IMR-90 (cell line): ENCODE measurements around the gene ZFR. TPM values are rescaled to one million over a fixed set of nuclear protein-coding genes. Genes with fewer than 3 reads are reported as not detected.

Experiments
- ATAC-seq: fragments of 200-7000 bp; cut with Tn5 transposase; 2 replicates; pipeline ENCODE4 v1.9.1; 2020; ENCODE audit warnings: low read depth, mild to moderate bottlenecking, moderate library complexity
- BruUV-seq: library from RNA; stranded (reverse); fragments of 400-500 nt; replicated peaks from 2 replicates; lab custom pipeline; 2021; lab: Mats Ljungman, UMichigan
- CTCF ChIA-PET: fragments of 300-600 bp; formaldehyde crosslinking; extraction: SDS; loops from one replicate; lab custom pipeline; 2021; ENCODE audit warnings: antibody characterized with exemption; lab: Yijun Ruan, JAX
- POLR2A ChIA-PET: fragments of 300-600 bp; sonication (Branson Sonifier 250); formaldehyde crosslinking; loops from one replicate; lab custom pipeline; 2022; ENCODE audit warnings: antibody characterized with exemption; ENCODE audit not compliant: unreplicated experiment; lab: Charles Lee
- DNase-seq: peaks from one replicate; pipeline ENCODE4 v3.0.0; 2013
- H2AFZ ChIP-seq: replicated peaks from 2 replicates; pipeline ENCODE3; 2013; ENCODE audit warnings: low read length, mild to moderate bottlenecking; ENCODE audit not compliant: poor library complexity
- H2AK5ac ChIP-seq: 2 replicates; pipeline ENCODE4 v1.6.1; 2013; ENCODE audit warnings: low read depth, low read length, inconsistent platforms
- H2AK9ac ChIP-seq: replicated peaks from 2 replicates; pipeline ENCODE3; 2013; ENCODE audit warnings: mild to moderate bottlenecking, low read depth, low read length, moderate library complexity; ENCODE audit not compliant: poor library complexity
- H2BK120ac ChIP-seq: 2 replicates; pipeline ENCODE4 v1.6.1; 2013; ENCODE audit warnings: low read depth, low read length, inconsistent platforms
- H2BK15ac ChIP-seq: 3 replicates; pipeline ENCODE4 v1.6.1; 2013; ENCODE audit warnings: low read depth, low read length, inconsistent platforms
- H2BK20ac ChIP-seq: 2 replicates; pipeline ENCODE4 v1.6.1; 2013; ENCODE audit warnings: low read depth, mild to moderate bottlenecking, inconsistent platforms, low read length, moderate library complexity
- H2BK5ac ChIP-seq: 2 replicates; pipeline ENCODE4 v1.6.1; 2013; ENCODE audit warnings: mild to moderate bottlenecking, low read depth, low read length, inconsistent platforms; ENCODE audit not compliant: poor library complexity, severe bottlenecking
- H3K14ac ChIP-seq: replicated peaks from 2 replicates; pipeline ENCODE4 v1.6.1; 2013; ENCODE audit warnings: low read depth, low read length, inconsistent platforms
- H3K18ac ChIP-seq: 2 replicates; pipeline ENCODE4 v1.6.1; 2013; ENCODE audit warnings: low read depth, low read length, control low read depth
- H3K23ac ChIP-seq: 2 replicates; pipeline ENCODE4 v1.6.1; 2013; ENCODE audit warnings: low read depth, low read length, inconsistent platforms
- H3K27ac ChIP-seq: 2 replicates; pipeline ENCODE4 v1.5.1; 2013; ENCODE audit warnings: mild to moderate bottlenecking, control low read depth, low read length; ENCODE audit not compliant: insufficient read depth
- H3K27me3 ChIP-seq: 2 replicates; pipeline ENCODE4 v1.6.1; 2013; ENCODE audit warnings: low read length; ENCODE audit not compliant: control insufficient read depth, insufficient read depth
- H3K36me3 ChIP-seq: 2 replicates; pipeline ENCODE4 v1.6.1; 2013; ENCODE audit warnings: low read length, mixed read lengths; ENCODE audit not compliant: control insufficient read depth, insufficient read depth
- H3K4ac ChIP-seq: 2 replicates; pipeline ENCODE4 v1.6.1; 2013; ENCODE audit warnings: low read depth, low read length, inconsistent platforms
- H3K4me1 ChIP-seq: 2 replicates; pipeline ENCODE4 v1.6.1; 2013; ENCODE audit warnings: low read length, mixed read lengths; ENCODE audit not compliant: control insufficient read depth, insufficient read depth
- H3K4me2 ChIP-seq: 2 replicates; pipeline ENCODE4 v1.6.1; 2013; ENCODE audit warnings: low read depth, mild to moderate bottlenecking, control low read depth, low read length, moderate library complexity
- H3K4me3 ChIP-seq: 2 replicates; pipeline ENCODE4 v1.5.1; 2013; ENCODE audit warnings: low read depth, mild to moderate bottlenecking, control low read depth, low read length, moderate library complexity; ENCODE audit not compliant: insufficient read depth
- H3K56ac ChIP-seq: 2 replicates; pipeline ENCODE4 v1.6.1; 2013; ENCODE audit warnings: low read length, inconsistent platforms; ENCODE audit not compliant: insufficient read depth; ENCODE audit errors: extremely low read depth
- H3K79me1 ChIP-seq, 2 experiments: 2 replicates each; pipeline ENCODE4 v1.6.1; 2013; ENCODE audit warnings: low read length in 2 of 2, inconsistent platforms in 1 of 2, low read depth in 1 of 2
- H3K9ac ChIP-seq: 2 replicates; pipeline ENCODE4 v1.6.1; 2013; ENCODE audit warnings: low read depth, low read length, control low read depth
- H3K9me1 ChIP-seq: 2 replicates; pipeline ENCODE4 v1.6.1; 2013; ENCODE audit warnings: low read length, inconsistent platforms; ENCODE audit not compliant: insufficient read depth
- H3K9me3 ChIP-seq: 2 replicates; pipeline ENCODE4 v1.6.1; 2013; ENCODE audit warnings: low read length; ENCODE audit not compliant: control insufficient read depth, insufficient read depth
- H4K20me1 ChIP-seq: 2 replicates; pipeline ENCODE4 v1.6.1; 2013; ENCODE audit warnings: low read length, inconsistent platforms; ENCODE audit not compliant: insufficient read depth
- H4K5ac ChIP-seq: 2 replicates; pipeline ENCODE4 v1.6.1; 2013; ENCODE audit warnings: mild to moderate bottlenecking, low read depth, low read length, control low read depth
- H4K8ac ChIP-seq, 2 experiments: 2 replicates each; pipeline ENCODE4 v1.6.1; 2013; ENCODE audit warnings: low read depth in 2 of 2, low read length in 2 of 2, control low read depth in 1 of 2, inconsistent platforms in 1 of 2
- H4K91ac ChIP-seq: 2 replicates; pipeline ENCODE4 v1.6.1; 2013; ENCODE audit warnings: low read depth, low read length, inconsistent platforms; ENCODE audit not compliant: insufficient read depth
- CHD1 ChIP-seq: IDR thresholded peaks from 2 replicates; pipeline ENCODE4 v1.6.1; 2012; ENCODE audit warnings: low read depth, low read length, improper control_type of control experiment
- CTCF ChIP-seq: conservative IDR thresholded peaks from 2 replicates; pipeline ENCODE4 v1.5.1; 2012; ENCODE audit warnings: mild to moderate bottlenecking, low read depth, low read length, improper control_type of control experiment
- MAZ ChIP-seq: IDR thresholded peaks from 2 replicates; pipeline ENCODE4 v1.6.1; 2012; ENCODE audit warnings: low read depth, mild to moderate bottlenecking, low read length, improper control_type of control experiment, moderate library complexity, borderline replicate concordance
- NFE2L2 ChIP-seq: fragments of 150-350 bp; IDR thresholded peaks from 2 replicates; pipeline ENCODE4 v1.6.1; 2016; ENCODE audit warnings: low read depth, mild to moderate bottlenecking, low read length
- POLR2A ChIP-seq: IDR thresholded peaks from 2 replicates; pipeline ENCODE4 v1.6.1; 2012; ENCODE audit warnings: mild to moderate bottlenecking, low read depth, low read length
- RFX5 ChIP-seq: IDR thresholded peaks from 2 replicates; pipeline ENCODE4 v1.8.0; 2012; ENCODE audit warnings: low read depth, mild to moderate bottlenecking, low read length, moderate library complexity
- USF2 ChIP-seq: fragments of 150-350 bp; IDR thresholded peaks from 2 replicates; pipeline ENCODE4 v1.6.1; 2017; ENCODE audit warnings: mild to moderate bottlenecking, antibody characterized with exemption, low read length, low read depth
- WGBS, 2 experiments: methylation state at CpG; one replicate each; pipeline versions ENCODE4 v1.1.5 to v1.1.7; 2013; ENCODE audit warnings: missing lambda C conversion rate in 2 of 2; ENCODE audit not compliant: insufficient read length in 1 of 2; ENCODE audit errors: extremely low coverage in 2 of 2; 5-methylcytosine and 5-hydroxymethylcytosine counted together
- dilution Hi-C: fragments of 300-500 bp; cut with HindIII; formaldehyde crosslinking; loops from one replicate; pipeline ENCODE4 v1.14.3; 2018; ENCODE audit warnings: low sequenced_read_pairs; ENCODE audit not compliant: unreplicated experiment
- in situ Hi-C: fragments of 300-500 bp; cut with MboI; formaldehyde crosslinking; loops from 3 replicates; pipeline ENCODE4 v1.14.3; 2019; ENCODE audit warnings: low sequenced_read_pairs, inconsistent platforms, mixed read lengths
- intact Hi-C: fragments of 100-400 bp; cut with micrococcal nuclease; formaldehyde crosslinking; loops from 2 replicates; pipeline ENCODE4 v1.10.0; 2022
- microRNA-seq, 2 experiments: library from miRNA; stranded (forward) in 1 of 2; unstranded in 1 of 2; fragments of 10-50 nt in 1 of 2; fragments of <30 nt in 1 of 2; gene quantifications in 1 of 2; microRNA quantifications in 1 of 2; one replicate each; pipeline versions ENCODE3 to v1.1.0; 2013 to 2020; ENCODE audit not compliant: insufficient read depth in 1 of 2, insufficient read length in 1 of 2, unreplicated experiment in 1 of 2
- polyA plus RNA-seq, 3 experiments: library from polyadenylated mRNA; depleted of rRNA; stranded (reverse); fragments of >200 nt; gene quantifications; 2 replicates each; pipeline ENCODE4 v1.2.3, GENCODE V29; 2012; ENCODE audit warnings: low replicate concordance in 1 of 3
- small RNA-seq, 5 experiments: library from RNA; depleted of rRNA; stranded (forward); fragments of <200 nt; gene quantifications; one replicate each; pipeline ENCODE3, GENCODE V24; 2012
- total RNA-seq: library from RNA; depleted of rRNA; stranded (reverse); fragments of >200 nt; gene quantifications from 2 replicates; pipeline ENCODE4 v1.2.3, GENCODE V29; 2012; rRNA removed

The ZFR gene
- total and polyA plus RNA-seq, 2 of the 4 experiments (the other 2 are of a cell fraction): 30.4 to 81.4 TPM

- dilution Hi-C loops: no loop called here
Observed at GRCh38 chr5:32304622-32305021, 139.9 kb downstream of the ZFR start.

More at GRCh38 chr5:32304622-32305021, 139.9 kb downstream of the ZFR start:
- Histone ChIP-seq H3K18ac (no peak overlapping the region), H3K4ac (no peak overlapping the region), H2BK20ac (no peak overlapping the region), H3K79me1 (peaks cover 25 to 63% of the 10 kb centered on the region in 2 experiments; a peak in 3 of 4 replicates), H4K20me1 (peaks cover 21% of the 10 kb centered on the region; the same call in 1 of the 2 replicates), H3K23ac (no peak overlapping the region), H3K14ac (no peak overlapping the region), H2BK5ac (no peak overlapping the region), H3K9me3 (no peaks in the 10 kb centered on the region), H2BK120ac (no peak overlapping the region), H4K8ac (no peak overlapping the region), H3K4me3 (no peak overlapping the region), H3K9ac (no peak overlapping the region), H3K27ac (no peak overlapping the region), H2AK5ac (no peak overlapping the region), H3K36me3 (no peaks in the 10 kb centered on the region; the same call in 1 of the 2 replicates), H3K4me1 (no peaks in the 10 kb centered on the region), H2AFZ (no peak overlapping the region), H4K91ac (no peak overlapping the region), H3K4me2 (no peak overlapping the region), H3K9me1 (peaks cover 6% of the 10 kb centered on the region), H3K27me3 (no peaks in the 10 kb centered on the region), H2BK15ac (no peak overlapping the region), H3K56ac (no peak overlapping the region), H2AK9ac (no peak overlapping the region), H4K5ac (no peak overlapping the region)
- intact Hi-C loops (no loop called here), in situ Hi-C loops (no loop called here)
- TF ChIP-seq NFE2L2 (no peak), USF2 (no peak), POLR2A (no peak), RFX5 (no peak), MAZ (no peak), CHD1 (no peak), CTCF (no peak)
- CTCF ChIA-PET: interaction anchor here (0.6 kb wide), 1 partner anchor 10 kb away, joined by 3 read pairs; no protein-coding TSS in a partner anchor
- DNase-seq (no peak), ATAC-seq (no peak)
- BruUV-seq: no TSS peak
- POLR2A ChIA-PET: no interaction called here
- whole genome bisulfite sequencing, 2 experiments: 92% methylated on average over 2 of the region's 5 CpGs; no CpG with 5 or more reads in 1 of the 2 experiments

Small RNA genes within 50 kb of the gene (microRNA-seq; reads per million reads assigned to microRNA genes)
- gene MIR579 (ENCODE audit: insufficient read depth in 1 of 2, insufficient read length in 1 of 2, unreplicated experiment in 1 of 2) (5.5 to 11.4 reads per million in 2 experiments), gene RNU6-378P (ENCODE audit: insufficient read depth, insufficient read length) (not detected)

Small RNA genes within 50 kb of the gene (small RNA-seq; reads per million reads assigned to genes)
- gene MIR579: 0 to 15.7 (median 2.2) reads per million in 5 experiments
- gene RNU6-378P: 0.35 to 66.3 (median 2.5) reads per million in 5 experiments

Other genes with a start within 250 kb of the ZFR start
- 20.3 and 21.3 TPM in 2 replicates for gene MTMR12, start 131.8 kb downstream of the ZFR start, total RNA-seq
- gene MTMR12, start 131.8 kb downstream of the ZFR start, polyA plus RNA-seq (2012; rRNA removed): 10.2 and 11.1 TPM in 2 replicates
- gene SUB1, start 140.8 kb upstream of the ZFR start, total RNA-seq: 19.5 and 90.5 TPM in 2 replicates
- gene SUB1, start 140.8 kb upstream of the ZFR start, polyA plus RNA-seq (2012; rRNA removed): 117 and 155 TPM in 2 replicates